Endothelial cell of umbilical vein (primary cell): ENCODE results near the gene NKD1. TPM values are rescaled to one million over a fixed set of nuclear protein-coding genes. Genes with fewer than 3 reads are reported as not detected.

Experiments used
- BruUV-seq: library from RNA; stranded (reverse); fragments of 400-500 nt; replicated peaks from 2 replicates; lab custom pipeline; 2021; lab: Mats Ljungman, UMichigan
- CTCF ChIA-PET: fragments of 300-600, 350-600 bp; sonication (Branson Sonifier 250); formaldehyde crosslinking; loops from one replicate; lab custom pipeline; 2021; ENCODE audit warnings: antibody characterized with exemption, inconsistent platforms; lab: Charles Lee
- POLR2A ChIA-PET: fragments of 300-600, 350-600 bp; sonication (Branson Sonifier 250); formaldehyde crosslinking; loops from one replicate; lab custom pipeline; 2021; ENCODE audit warnings: antibody characterized with exemption, inconsistent platforms; lab: Charles Lee
- DNase-seq: peaks from one replicate; pipeline ENCODE4 v3.0.0-alpha.2; 2011; ENCODE audit warnings: low read depth, low spot score
- FAIRE-seq: peaks from 2 replicates; lab custom pipeline; 2011; peaks lifted over from hg19 to GRCh38; lab: Jason Lieb, UNC
- H2AFZ ChIP-seq: 2 replicates; pipeline ENCODE4 v1.6.0; 2012; ENCODE audit warnings: low read depth, low read length, control low read depth, inconsistent platforms
- H3K27ac ChIP-seq: 2 replicates; pipeline ENCODE4 v1.5.1; 2011; ENCODE audit warnings: low read depth, mild to moderate bottlenecking, control low read depth, low read length, moderate library complexity; ENCODE audit not compliant: insufficient read depth
- H3K27me3 ChIP-seq, 2 experiments: 2 replicates each; pipeline versions ENCODE4 v1.6.0 to v1.6.1; 2011; ENCODE audit warnings: low read length in 2 of 2, mixed read lengths in 1 of 2; ENCODE audit not compliant: control insufficient read depth in 2 of 2, insufficient read depth in 2 of 2
- H3K36me3 ChIP-seq, 2 experiments: 2 replicates in 1 of 2; 3 replicates in 1 of 2; pipeline ENCODE4 v1.5.1; 2011; ENCODE audit warnings: low read length in 2 of 2, mild to moderate bottlenecking in 1 of 2, moderate library complexity in 1 of 2; ENCODE audit not compliant: control insufficient read depth in 2 of 2, insufficient read depth in 2 of 2; ENCODE audit errors: extremely low read depth in 1 of 2
- H3K4me1 ChIP-seq: 3 replicates; pipeline ENCODE4 v1.5.1; 2011; ENCODE audit warnings: mild to moderate bottlenecking, low read length; ENCODE audit not compliant: control insufficient read depth, insufficient read depth; ENCODE audit errors: extremely low read depth
- H3K4me2 ChIP-seq: 2 replicates; pipeline ENCODE4 v1.6.1; 2011; ENCODE audit warnings: low read length, control low read depth, mixed read lengths; ENCODE audit not compliant: insufficient read depth
- H3K4me3 ChIP-seq, 3 experiments: fragments of 200-600 bp in 1 of 3; sonication (generic), shearing (Covaris generic) in 1 of 3; replicated peaks in 1 of 3; 2 replicates each; pipeline ENCODE4 v1.5.1; 2011 to 2016; ENCODE audit warnings: control low read depth in 3 of 3, low read length in 3 of 3, mild to moderate bottlenecking in 2 of 3, inconsistent platforms in 1 of 3, low read depth in 1 of 3, moderate library complexity in 1 of 3; ENCODE audit not compliant: insufficient read depth in 1 of 3
- H3K79me2 ChIP-seq: 2 replicates; pipeline ENCODE4 v1.6.0; 2012; ENCODE audit warnings: low read length, inconsistent platforms; ENCODE audit not compliant: control insufficient read depth, insufficient read depth
- H3K9ac ChIP-seq: replicated peaks from 2 replicates; pipeline ENCODE3; 2011; ENCODE audit warnings: low read length, control low read depth; ENCODE audit not compliant: insufficient read depth; ENCODE audit errors: extremely low read depth
- H3K9me1 ChIP-seq: replicated peaks from 3 replicates; pipeline ENCODE4 v1.6.0; 2011; ENCODE audit warnings: mild to moderate bottlenecking, low read length; ENCODE audit not compliant: control insufficient read depth, insufficient read depth; ENCODE audit errors: extremely low read depth
- H3K9me3 ChIP-seq: replicated peaks from 2 replicates; pipeline ENCODE4 v1.5.1; 2012; ENCODE audit warnings: low read length, inconsistent platforms; ENCODE audit not compliant: control insufficient read depth, insufficient read depth
- H4K20me1 ChIP-seq: replicated peaks from 2 replicates; pipeline ENCODE3; 2011; ENCODE audit warnings: mild to moderate bottlenecking, low read length; ENCODE audit not compliant: control insufficient read depth, insufficient read depth; ENCODE audit errors: extremely low read depth
- EZH2 ChIP-seq: IDR thresholded peaks from 2 replicates; pipeline ENCODE4 v1.6.1; 2012; ENCODE audit warnings: borderline replicate concordance, low read depth, mild to moderate bottlenecking, moderate library complexity, low read length, inconsistent platforms; ENCODE audit not compliant: severe bottlenecking
- FOS ChIP-seq: IDR thresholded peaks from 2 replicates; pipeline ENCODE4 v1.6.1; 2011; ENCODE audit warnings: mild to moderate bottlenecking, low read length, moderate library complexity, borderline replicate concordance; ENCODE audit not compliant: insufficient read depth
- GATA2 ChIP-seq: IDR thresholded peaks from 2 replicates; pipeline ENCODE4 v1.7.0; 2011; ENCODE audit warnings: low read depth, mild to moderate bottlenecking, moderate library complexity, mixed read lengths, low read length; ENCODE audit not compliant: insufficient read length, insufficient read depth
- JUN ChIP-seq: IDR thresholded peaks from 2 replicates; pipeline ENCODE4 v1.6.1; 2011; ENCODE audit warnings: borderline replicate concordance, low read depth; ENCODE audit not compliant: insufficient read length, insufficient read depth
- MYC ChIP-seq: IDR thresholded peaks from one replicate; pipeline ENCODE4 v1.6.1; 2011; ENCODE audit warnings: mild to moderate bottlenecking, low read depth, low read length
- POLR2A ChIP-seq: IDR thresholded peaks from 2 replicates; pipeline ENCODE4 v1.6.1; 2012; ENCODE audit warnings: low read depth, mild to moderate bottlenecking, control low read depth, low read length
- POLR2AphosphoS5 ChIP-seq: IDR thresholded peaks from 2 replicates; pipeline ENCODE4 v1.6.1; 2012; ENCODE audit warnings: low read depth, mild to moderate bottlenecking, control low read depth, low read length, moderate library complexity; ENCODE audit not compliant: insufficient read depth
- dilution Hi-C: fragments of 300-500 bp; cut with MboI; formaldehyde crosslinking; loops from one replicate; pipeline ENCODE4 v1.15.0; 2019; ENCODE audit warnings: low sequenced_read_pairs; ENCODE audit not compliant: extremely low pct_ligation_motif_present
- intact Hi-C: fragments of 100-400 bp; cut with micrococcal nuclease; formaldehyde crosslinking; loops from one replicate; pipeline ENCODE4 v1.10.0; 2022
- polyA plus RNA-seq, 4 experiments: library from polyadenylated mRNA; depleted of rRNA in 3 of 4; stranded (reverse) in 3 of 4; unstranded in 1 of 4; fragments of >200 nt; gene quantifications; 2 replicates each; pipeline versions ENCODE4 v1.2.1 to v1.2.3, GENCODE V29; 2011 to 2012; ENCODE audit warnings: missing spikeins in 1 of 4
- total RNA-seq: library from RNA; stranded (reverse); gene quantifications from 2 replicates; pipeline ENCODE4 v1.2.3, GENCODE V29; 2021
- TF ChIP-seq, protein P1 (sequence below): IDR thresholded peaks from 2 replicates; pipeline ENCODE4 v1.6.1; 2011; ENCODE audit not compliant: insufficient read depth, insufficient read length
- TF ChIP-seq, protein P2 (sequence below), 2 donors: IDR thresholded peaks; 1 replicate in 1 of 2; 2 replicates in 1 of 2; pipeline ENCODE4 v1.5.1; 2011; ENCODE audit warnings: low read length in 2 of 2, mild to moderate bottlenecking in 2 of 2, moderate library complexity in 2 of 2, control low read depth in 1 of 2, inconsistent platforms in 1 of 2, low read depth in 1 of 2; ENCODE audit not compliant: insufficient read depth in 1 of 2; ENCODE audit errors: extremely low read depth in 1 of 2

Gene NKD1
- total and polyA plus RNA-seq, 2 donors (not counting 3 experiments of a cell fraction or from before 2014, with no cell fraction given) = not detected

DNA sequence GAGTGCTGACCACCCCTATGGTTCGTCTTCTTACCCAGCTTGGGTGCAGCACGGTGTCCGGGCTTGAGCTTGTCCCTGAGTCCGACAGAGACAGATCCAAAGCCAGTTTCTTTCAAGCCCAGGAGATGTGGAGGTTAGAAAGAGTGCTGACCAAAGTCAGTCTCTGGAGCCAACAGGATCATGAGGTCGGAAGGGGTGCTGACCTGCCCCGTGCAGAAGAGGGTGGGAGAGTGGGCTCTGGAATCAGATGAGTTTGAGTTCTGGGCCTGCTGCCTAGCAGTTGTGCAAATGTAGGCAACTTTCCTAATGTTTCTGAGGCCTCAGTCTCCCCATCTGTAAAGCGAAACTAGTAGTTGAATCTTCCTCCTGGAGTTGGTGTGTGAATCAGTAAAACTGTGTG is 24.5 kb downstream of the NKD1 start:
- no TSS peak for BruUV-seq
- CTCF ChIA-PET = interaction anchor here (1.1 kb wide), 1 partner anchor 20 kb away, joined by 3 read pairs; no protein-coding TSS in a partner anchor
- no peak for DNase-seq

DNA sequence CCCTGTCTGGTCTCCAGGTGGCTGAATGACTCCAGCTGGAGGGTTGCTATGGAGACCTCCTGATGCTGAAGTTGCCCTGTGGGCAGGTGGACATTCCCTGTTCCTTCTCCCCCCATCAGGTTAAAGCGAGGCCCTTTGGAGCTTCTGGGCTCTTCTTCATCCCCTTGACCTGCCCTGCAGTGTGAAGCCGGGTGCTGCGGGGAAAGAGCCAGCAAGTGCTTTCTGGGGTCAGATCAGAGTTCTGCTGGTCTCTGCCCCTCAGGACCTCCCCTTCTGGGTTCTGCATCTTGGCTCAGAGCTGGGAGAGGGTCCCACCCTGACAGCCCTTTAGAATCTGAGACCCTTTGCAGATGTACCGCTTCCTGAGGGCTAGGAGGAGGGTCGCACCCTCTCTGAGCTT is 25.1 kb downstream of the NKD1 start:
- ChIA-PET POLR2A (no interaction called here), CTCF (interaction anchor here (0.8 to 1.1 kb wide), 2 partner anchors 20 to 92 kb away, joined by 3 read pairs; no protein-coding TSS in a partner anchor)
- H3K79me2 ChIP-seq = no peaks in the 10 kb centered on the region
- no peak overlapping the region for H3K4me2 ChIP-seq
- BruUV-seq = no TSS peak
- TF ChIP-seq GATA2 (no peak), POLR2A (no peak), POLR2AphosphoS5 (no peak), MYC (no peak), EZH2 (no peak), FOS (no peak), JUN (no peak)
- TF ChIP-seq, protein P1, sequence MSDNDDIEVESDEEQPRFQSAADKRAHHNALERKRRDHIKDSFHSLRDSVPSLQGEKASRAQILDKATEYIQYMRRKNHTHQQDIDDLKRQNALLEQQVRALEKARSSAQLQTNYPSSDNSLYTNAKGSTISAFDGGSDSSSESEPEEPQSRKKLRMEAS = no peak
- TF ChIP-seq, protein P2, sequence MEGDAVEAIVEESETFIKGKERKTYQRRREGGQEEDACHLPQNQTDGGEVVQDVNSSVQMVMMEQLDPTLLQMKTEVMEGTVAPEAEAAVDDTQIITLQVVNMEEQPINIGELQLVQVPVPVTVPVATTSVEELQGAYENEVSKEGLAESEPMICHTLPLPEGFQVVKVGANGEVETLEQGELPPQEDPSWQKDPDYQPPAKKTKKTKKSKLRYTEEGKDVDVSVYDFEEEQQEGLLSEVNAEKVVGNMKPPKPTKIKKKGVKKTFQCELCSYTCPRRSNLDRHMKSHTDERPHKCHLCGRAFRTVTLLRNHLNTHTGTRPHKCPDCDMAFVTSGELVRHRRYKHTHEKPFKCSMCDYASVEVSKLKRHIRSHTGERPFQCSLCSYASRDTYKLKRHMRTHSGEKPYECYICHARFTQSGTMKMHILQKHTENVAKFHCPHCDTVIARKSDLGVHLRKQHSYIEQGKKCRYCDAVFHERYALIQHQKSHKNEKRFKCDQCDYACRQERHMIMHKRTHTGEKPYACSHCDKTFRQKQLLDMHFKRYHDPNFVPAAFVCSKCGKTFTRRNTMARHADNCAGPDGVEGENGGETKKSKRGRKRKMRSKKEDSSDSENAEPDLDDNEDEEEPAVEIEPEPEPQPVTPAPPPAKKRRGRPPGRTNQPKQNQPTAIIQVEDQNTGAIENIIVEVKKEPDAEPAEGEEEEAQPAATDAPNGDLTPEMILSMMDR (IDR thresholded peaks at IDR 0.05; ENCODE audit: extremely low read depth in 1 of 2, insufficient read depth in 1 of 2, low read depth in 1 of 2, low read length in 2 of 2) = no peak
- no peaks in the 10 kb centered on the region for H3K36me3 ChIP-seq
- no peaks in the 10 kb centered on the region for H3K27me3 ChIP-seq
- no peak for FAIRE-seq
- no peak overlapping the region for H3K9ac ChIP-seq
- H3K27ac ChIP-seq = no peak overlapping the region
- H3K4me3 ChIP-seq = no peak overlapping the region
- no peak overlapping the region for H2AFZ ChIP-seq
- dilution Hi-C loops = no loop called here
- no peaks in the 10 kb centered on the region for H3K4me1 ChIP-seq
- H3K9me1 ChIP-seq = no peaks in the 10 kb centered on the region
- H3K9me3 ChIP-seq = no peaks in the 10 kb centered on the region
- no peak for DNase-seq
- no peaks in the 10 kb centered on the region for H4K20me1 ChIP-seq
- intact Hi-C loops = no loop called here

More for the DNA sequence above, 24.5 kb downstream of the NKD1 start:
- H3K27me3 ChIP-seq = no peaks in the 10 kb centered on the region
- dilution Hi-C loops = no loop called here
- no peaks in the 10 kb centered on the region for H4K20me1 ChIP-seq
- no peak overlapping the region for H3K4me3 ChIP-seq
- H3K9me1 ChIP-seq = no peaks in the 10 kb centered on the region
- FAIRE-seq = no peak
- no peaks in the 10 kb centered on the region for H3K79me2 ChIP-seq
- no peak overlapping the region for H3K27ac ChIP-seq
- no peak overlapping the region for H3K4me2 ChIP-seq
- no peaks in the 10 kb centered on the region for H3K36me3 ChIP-seq
- no peak overlapping the region for H2AFZ ChIP-seq
- intact Hi-C loops = no loop called here
- H3K9me3 ChIP-seq = no peaks in the 10 kb centered on the region
- no peak overlapping the region for H3K9ac ChIP-seq
- no peaks in the 10 kb centered on the region for H3K4me1 ChIP-seq
- POLR2A ChIA-PET = no interaction called here
- TF ChIP-seq POLR2A = no peak
- no peak for TF ChIP-seq POLR2AphosphoS5
- TF ChIP-seq, protein P2 (IDR thresholded peaks at IDR 0.05; ENCODE audit: extremely low read depth in 1 of 2, insufficient read depth in 1 of 2, low read depth in 1 of 2, low read length in 2 of 2) = no peak
- TF ChIP-seq MYC = no peak
